HepG2 (cell line): ENCODE results near the gene CA10. TPM values are rescaled to one million over a fixed set of nuclear protein-coding genes. Genes with fewer than 3 reads are reported as not detected.

Source experiments
- ATAC-seq: fragments of 200-7000 bp; cut with Tn5 transposase; 3 replicates; pipeline ENCODE4 v1.9.1; 2020; ENCODE audit warnings: mild to moderate bottlenecking, moderate library complexity
- BruUV-seq: library from RNA; stranded (reverse); fragments of 400-500 nt; replicated peaks from 2 replicates; lab custom pipeline; 2021; lab: Mats Ljungman, UMichigan
- CTCF ChIA-PET: fragments of 300-600 bp; formaldehyde crosslinking; extraction: SDS; loops from one replicate; lab custom pipeline; 2021; ENCODE audit warnings: low total read pairs, inconsistent platforms, low intra/inter-chr PET ratio; lab: Yijun Ruan, JAX
- POLR2A ChIA-PET: fragments of 350-600 bp; sonication (Branson Sonifier 250); formaldehyde crosslinking; loops from one replicate; lab custom pipeline; 2020; ENCODE audit warnings: antibody characterized with exemption, inconsistent platforms; lab: Yijun Ruan, JAX
- DNase-seq: peaks from one replicate; pipeline ENCODE4 v3.0.0-alpha.2; 2015; ENCODE audit warnings: low spot score
- FAIRE-seq: peaks from 3 replicates; lab custom pipeline; 2011; peaks lifted over from hg19 to GRCh38; lab: Jason Lieb, UNC
- H2AFZ ChIP-seq: one replicate; pipeline ENCODE4 v1.6.1; 2011; ENCODE audit warnings: low read length, inconsistent platforms
- H3K27ac ChIP-seq: fragments of 300-600 bp; 3 replicates; pipeline ENCODE4 v1.8.0; 2011; ENCODE audit warnings: mixed run types, mild to moderate bottlenecking, mixed read lengths, low read length, inconsistent platforms; ENCODE audit not compliant: insufficient read depth; ENCODE audit errors: extremely low read length
- H3K27me3 ChIP-seq, 2 experiments: fragments of 200-600 bp in 1 of 2; 2 replicates in 1 of 2; 3 replicates in 1 of 2; pipeline versions ENCODE4 v1.6.0 to v1.8.0; 2011; ENCODE audit warnings: low read length in 2 of 2, mild to moderate bottlenecking in 2 of 2, moderate library complexity in 2 of 2, inconsistent platforms in 1 of 2; ENCODE audit not compliant: insufficient read depth in 2 of 2, control insufficient read depth in 1 of 2
- H3K36me3 ChIP-seq, 2 experiments: fragments of 200-600 bp in 1 of 2; replicated peaks in 1 of 2; 2 replicates in 1 of 2; 3 replicates in 1 of 2; pipeline versions ENCODE4 v1.5.1 to v1.8.0; 2011; ENCODE audit warnings: low read length in 2 of 2, inconsistent platforms in 1 of 2; ENCODE audit not compliant: insufficient read depth in 2 of 2, control insufficient read depth in 1 of 2
- H3K4me1 ChIP-seq: 2 replicates; pipeline ENCODE4 v1.5.1; 2012; ENCODE audit warnings: low read length, inconsistent platforms; ENCODE audit not compliant: insufficient read depth
- H3K4me2 ChIP-seq: 2 replicates; pipeline ENCODE4 v1.6.0; 2011; ENCODE audit warnings: low read depth, low read length, inconsistent platforms
- H3K4me3 ChIP-seq, 3 experiments: fragments of 200-600 bp in 1 of 3; sonication (generic), shearing (Covaris generic) in 1 of 3; replicated peaks in 1 of 3; 2 replicates each; pipeline ENCODE4 v1.5.1; 2011 to 2016; ENCODE audit warnings: low read length in 3 of 3, inconsistent platforms in 2 of 3, low read depth in 2 of 3, mild to moderate bottlenecking in 2 of 3, control low read depth in 1 of 3, mixed read lengths in 1 of 3; ENCODE audit not compliant: insufficient read depth in 1 of 3
- H3K79me2 ChIP-seq: one replicate; pipeline ENCODE4 v1.6.1; 2011; ENCODE audit warnings: low read length, inconsistent platforms; ENCODE audit not compliant: insufficient read depth
- H3K9ac ChIP-seq: 2 replicates; pipeline ENCODE4 v1.6.0; 2011; ENCODE audit warnings: mild to moderate bottlenecking, low read depth, low read length, inconsistent platforms; ENCODE audit not compliant: insufficient read depth
- H3K9me3 ChIP-seq: 2 replicates; pipeline ENCODE4 v1.5.1; 2012; ENCODE audit warnings: mild to moderate bottlenecking, low read length
- H4K20me1 ChIP-seq: 2 replicates; pipeline ENCODE4 v1.6.0; 2011; ENCODE audit warnings: inconsistent platforms, mild to moderate bottlenecking, low read length, moderate library complexity; ENCODE audit not compliant: insufficient read depth
- MXD4 ChIP-seq: IDR thresholded peaks from 2 replicates; pipeline ENCODE4 v1.6.1; 2016; ENCODE audit warnings: mild to moderate bottlenecking, missing biosample characterization, missing genetic modification reagents
- RERE ChIP-seq: IDR thresholded peaks from 2 replicates; pipeline ENCODE4 v1.6.1; 2016; ENCODE audit warnings: low read depth, missing genetic modification reagents, missing compliant biosample characterization
- TOPORS ChIP-seq: sonication (generic); formaldehyde crosslinking; IDR thresholded peaks from 2 replicates; pipeline ENCODE4 v1.8.0; 2023; ENCODE audit warnings: mild to moderate bottlenecking, missing genetic modification reagents
- WGBS: methylation state at CpG from one replicate; pipeline ENCODE4 v1.1.6; 2017; ENCODE audit warnings: low lambda C conversion rate; 5-methylcytosine and 5-hydroxymethylcytosine counted together
- in situ Hi-C: cut with HindIII; loops from 2 replicates; pipeline ENCODE4 v1.10.0; 2017; ENCODE audit warnings: low pct_unique_long_range_greater_than_20kb; ENCODE audit not compliant: extremely low pct_ligation_motif_present
- intact Hi-C: fragments of 100-400 bp; cut with micrococcal nuclease; formaldehyde crosslinking; loops from one replicate; pipeline ENCODE4 v1.10.0; 2022; ENCODE audit not compliant: unreplicated experiment
- polyA plus RNA-seq, 8 experiments: library from polyadenylated mRNA; depleted of rRNA in 3 of 8; stranded (reverse) in 7 of 8; unstranded in 1 of 8; fragments of >200 nt; fragmentation: Illumina TruSeq in 4 of 8; extraction: Trizol in 4 of 8; gene quantifications; 2 replicates each; pipeline versions ENCODE4 v1.2.1 to v1.2.3, GENCODE V29; 2011 to 2016; ENCODE audit warnings: low read depth in 4 of 8, missing spikeins in 1 of 8, mixed read lengths in 1 of 8; ENCODE audit not compliant: insufficient read depth in 1 of 8
- total RNA-seq, 5 experiments: library from RNA; depleted of rRNA; stranded (reverse); fragments of >200 nt; fragmentation: Illumina TruSeq; extraction: Trizol; gene quantifications; 2 replicates each; pipeline ENCODE4 v1.2.3, GENCODE V29; 2016; ENCODE audit warnings: low read depth in 1 of 5

The CA10 gene
- total and polyA plus RNA-seq, 2 of the 13 experiments (the other 11 are each of a cell fraction or from before 2014, with no cell fraction given), result not detected

- TF ChIP-seq MXD4 (CRISPR knock-in tag) (no peak), TOPORS (CRISPR knock-in tag) (no peak), RERE (no peak)
- TF ChIP-seq, all 625 proteins: peak for 0
- intact Hi-C loops, result no loop called here
- H3K9me3 ChIP-seq, result no peaks in the 10 kb centered on the region
- no TSS peak for BruUV-seq
- CTCF ChIA-PET, result no interaction called here
- ATAC-seq (no peak), FAIRE-seq (no peak), DNase-seq (no peak)
- POLR2A ChIA-PET, result no interaction called here
- H3K79me2 ChIP-seq, result no peaks in the 10 kb centered on the region
- H3K4me3 ChIP-seq, result no peak overlapping the region
- H3K27me3 ChIP-seq, result no peaks in the 10 kb centered on the region
- no peak overlapping the region for H3K9ac ChIP-seq
- no peaks in the 10 kb centered on the region for H3K36me3 ChIP-seq
- H4K20me1 ChIP-seq, result no peaks in the 10 kb centered on the region
- no peaks in the 10 kb centered on the region for H3K4me1 ChIP-seq
- no peak overlapping the region for H2AFZ ChIP-seq
- H3K27ac ChIP-seq, result no peak overlapping the region
- in situ Hi-C loops, result no loop called here
- H3K4me2 ChIP-seq, result no peak overlapping the region
- WGBS, result 13% methylated on average over 16 of the region's 17 CpGs
Observed at GRCh38 chr17:51700011-51700760, 458.3 kb downstream of the CA10 start.
